NCI-H1417 treated with DMSO at 0.1 percent for 48 hours (cell line): ENCODE results near the gene REG3G.

Experiments
- DNase-seq: peaks from one replicate; lab custom pipeline; 2025; lab: John Stamatoyannopoulos, UW

Gene REG3G

DNA sequence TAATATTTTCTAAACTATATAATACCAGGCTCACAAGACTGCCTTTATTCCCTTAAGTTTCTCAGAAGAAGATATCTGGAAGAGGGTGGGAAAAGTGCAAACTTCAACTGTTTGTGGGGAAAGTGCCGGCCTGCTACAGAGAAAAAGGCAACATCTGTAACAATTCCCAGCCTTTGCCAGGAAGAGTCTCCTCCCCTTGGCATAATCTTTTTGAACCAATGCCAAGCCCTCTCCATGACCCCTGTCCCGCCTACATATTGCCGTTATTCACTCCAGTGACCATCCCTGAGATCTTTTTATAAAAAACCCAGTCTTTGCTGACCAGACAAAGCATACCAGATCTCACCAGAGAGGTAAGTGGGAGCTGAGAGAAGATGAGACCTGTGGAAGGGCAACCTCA is at the start of gene REG3G:
Gene REG3G, plus strand, starts transcription at position 282 of the 400 bp plus-strand sequence. CDS start 392 bp downstream, outside the sequence.
- no peak for DNase-seq

DNA sequence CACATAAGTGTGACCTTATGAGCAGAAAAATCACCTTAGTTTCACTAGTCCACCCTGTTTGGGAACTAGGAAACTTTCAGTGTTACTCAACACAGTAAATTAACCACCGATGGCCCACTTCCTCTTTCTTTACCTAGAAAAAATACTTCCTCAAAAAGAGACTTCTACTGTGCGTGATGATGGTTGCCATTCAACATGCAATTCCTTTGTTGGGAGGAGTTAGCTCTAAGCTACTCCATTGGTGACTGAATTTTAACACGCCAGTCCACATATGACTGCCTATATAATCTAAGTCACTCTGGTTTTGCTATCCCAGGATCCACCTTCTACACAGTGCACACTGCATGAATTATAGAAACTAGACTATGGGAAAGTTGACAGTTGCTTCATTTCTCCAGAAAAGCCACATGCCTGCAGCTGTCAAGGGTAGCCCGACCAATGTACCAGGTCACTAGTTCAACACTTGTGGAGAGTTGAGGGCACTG is 47.8 kb upstream of the REG3G start:
- DNase-seq: no peak

DNA sequence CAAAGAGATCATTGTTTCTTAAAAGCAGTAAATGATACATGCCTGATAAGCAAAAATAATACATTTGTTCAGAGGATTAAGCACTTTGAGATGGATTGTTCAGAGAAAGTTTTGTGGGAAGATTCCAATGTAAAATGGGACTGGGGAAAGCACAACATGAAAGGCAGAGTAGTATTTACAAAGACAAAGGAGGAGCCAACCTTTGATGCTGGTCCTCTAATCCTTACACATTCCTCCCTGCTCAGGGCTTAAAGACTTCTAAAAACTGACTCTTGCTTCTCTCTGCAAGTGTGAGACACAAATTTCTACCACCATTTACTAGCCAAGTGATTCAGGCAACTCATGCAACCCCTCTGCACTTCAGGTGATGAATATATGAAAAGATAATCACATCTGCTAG is 47.2 kb upstream of the REG3G start:
- no peak for DNase-seq

DNA sequence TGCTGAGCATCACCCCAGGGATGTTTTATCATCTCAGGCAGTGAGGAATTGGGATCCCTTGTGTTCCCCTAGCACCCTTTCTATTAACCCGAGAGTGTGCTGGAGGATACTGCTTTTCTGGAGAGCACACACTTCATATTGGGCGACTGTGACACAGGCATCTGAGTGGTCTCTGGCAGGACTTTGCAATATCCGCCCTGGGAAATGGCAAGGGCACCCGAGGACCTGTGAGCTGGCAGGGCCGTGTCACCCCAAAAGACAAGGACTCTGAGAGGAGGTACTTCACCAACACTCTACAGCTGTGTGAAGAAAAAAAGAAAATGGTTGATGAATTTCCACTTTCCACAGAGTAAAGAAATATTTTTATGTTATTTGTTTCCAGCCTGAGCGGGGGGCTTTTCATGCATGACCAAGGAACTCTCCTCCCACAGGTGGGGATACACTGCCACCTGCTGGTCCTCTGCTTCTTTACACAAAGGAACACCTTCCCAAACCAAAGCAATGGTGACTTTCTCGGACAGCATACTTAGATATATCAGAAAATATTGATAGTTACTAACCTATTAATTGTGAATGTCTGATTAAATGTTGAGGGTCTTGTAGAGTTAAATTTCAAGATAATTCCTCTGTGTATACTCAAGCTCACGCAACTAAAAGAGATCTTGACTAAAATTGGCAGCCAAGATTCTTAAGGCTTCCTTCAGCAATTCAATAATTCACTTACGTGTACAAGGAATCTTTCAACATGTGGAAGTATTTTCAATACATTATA is 45.9 kb upstream of the REG3G start:
- no peak for DNase-seq

DNA sequence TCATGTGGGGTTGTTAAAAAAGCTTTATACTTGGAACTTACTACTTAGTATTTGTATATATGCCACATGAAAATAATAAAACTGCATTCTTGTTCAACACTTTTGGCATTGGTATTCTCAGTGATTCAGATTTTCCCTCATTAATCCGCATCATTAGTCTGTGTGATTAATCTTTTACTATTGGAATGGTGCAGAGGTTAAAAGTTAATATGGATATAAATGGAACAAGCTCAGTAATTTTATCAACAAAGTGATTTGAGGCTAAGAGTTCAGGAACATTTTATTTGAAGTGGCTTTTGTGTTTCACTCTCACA is 45.4 kb upstream of the REG3G start:
- no peak for DNase-seq

DNA sequence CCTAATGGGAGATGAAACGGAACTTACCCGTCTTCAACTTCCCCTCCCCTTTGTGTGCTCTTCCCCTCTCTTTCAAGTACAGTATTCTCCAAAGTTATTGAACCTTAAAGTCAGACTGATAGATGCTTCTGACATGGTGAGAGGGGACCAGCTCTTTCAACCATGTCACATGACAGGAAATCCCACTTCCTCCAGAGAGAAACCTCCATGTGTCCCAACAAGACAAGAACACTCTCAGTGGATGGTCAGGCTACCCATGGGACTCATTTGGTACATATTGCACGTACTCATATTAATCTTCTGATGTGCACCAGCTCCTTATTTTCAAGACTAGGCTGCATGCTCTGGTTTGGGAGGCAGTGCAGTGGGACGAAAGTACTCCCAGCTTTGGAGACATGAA is 44.6 kb upstream of the REG3G start:
- no peak for DNase-seq

DNA sequence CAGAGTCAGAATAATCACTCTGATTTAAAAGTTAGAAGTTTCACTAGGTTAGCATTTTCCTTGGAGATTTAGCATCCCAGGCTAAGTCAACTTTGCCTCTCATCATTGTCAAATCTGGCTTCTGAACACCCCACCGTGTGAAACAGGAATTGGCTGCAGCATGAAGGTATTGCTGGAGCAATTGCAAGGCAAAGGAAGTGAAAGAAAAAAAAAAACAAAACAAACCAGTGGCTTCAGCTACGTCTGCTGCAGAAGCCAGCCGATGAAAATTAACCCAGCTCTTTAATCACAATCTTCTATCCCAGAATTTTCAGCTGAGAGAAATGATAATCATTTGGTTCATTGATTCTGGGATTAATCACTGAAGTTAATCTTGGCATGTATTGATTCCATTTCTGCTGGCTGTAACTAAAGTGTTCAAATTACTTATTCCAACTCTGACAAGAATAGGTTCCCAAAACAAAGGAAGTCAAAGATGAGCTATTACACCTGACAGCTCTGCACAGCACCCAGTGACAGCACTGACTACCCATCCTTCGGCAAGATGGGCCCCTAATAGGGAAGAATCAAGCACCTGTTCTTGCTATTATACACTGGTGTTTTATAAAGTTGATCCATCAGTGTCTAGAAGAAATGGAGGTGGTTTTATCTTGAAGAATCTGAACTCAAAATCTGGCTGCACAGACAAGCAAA is 42.7 kb upstream of the REG3G start:
- DNase-seq: no peak

DNA sequence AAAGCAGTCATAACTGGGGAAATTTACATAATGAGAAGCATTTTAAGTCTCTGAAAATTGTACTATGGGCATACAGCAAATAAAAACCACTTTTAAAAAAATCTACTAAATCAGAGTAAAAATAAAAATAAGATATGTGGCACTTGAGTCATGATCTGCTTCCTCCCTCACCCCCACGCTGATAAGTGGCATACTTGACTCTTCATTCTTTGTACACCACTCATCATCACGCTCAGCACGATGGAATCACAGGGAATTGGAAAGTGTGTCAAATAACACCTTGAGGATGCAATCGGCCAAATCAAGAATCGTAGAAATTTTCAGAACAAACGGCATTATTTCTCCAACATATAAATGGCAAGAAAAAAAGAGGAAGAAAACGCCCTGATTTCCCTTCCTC is 41.1 kb upstream of the REG3G start:
- DNase-seq: no peak

DNA sequence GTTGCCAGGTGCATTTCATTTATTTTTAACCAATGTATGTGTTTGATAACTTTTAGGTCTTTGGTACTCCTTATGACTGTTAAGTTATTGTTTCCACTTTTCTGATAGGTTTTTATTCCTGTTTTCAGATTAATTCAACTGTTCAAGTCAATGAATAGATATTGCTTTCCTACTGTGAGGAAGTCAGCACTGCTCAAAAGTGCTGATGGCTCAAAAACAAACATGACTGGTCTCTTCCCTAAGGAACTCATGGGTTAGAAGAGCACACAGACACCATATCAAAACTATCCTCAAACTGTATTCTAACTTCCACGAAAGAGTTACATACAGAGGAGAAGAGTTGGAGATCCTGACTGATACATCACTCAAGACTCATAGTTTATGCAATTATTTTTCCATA is 39.9 kb upstream of the REG3G start:
- no peak for DNase-seq

DNA sequence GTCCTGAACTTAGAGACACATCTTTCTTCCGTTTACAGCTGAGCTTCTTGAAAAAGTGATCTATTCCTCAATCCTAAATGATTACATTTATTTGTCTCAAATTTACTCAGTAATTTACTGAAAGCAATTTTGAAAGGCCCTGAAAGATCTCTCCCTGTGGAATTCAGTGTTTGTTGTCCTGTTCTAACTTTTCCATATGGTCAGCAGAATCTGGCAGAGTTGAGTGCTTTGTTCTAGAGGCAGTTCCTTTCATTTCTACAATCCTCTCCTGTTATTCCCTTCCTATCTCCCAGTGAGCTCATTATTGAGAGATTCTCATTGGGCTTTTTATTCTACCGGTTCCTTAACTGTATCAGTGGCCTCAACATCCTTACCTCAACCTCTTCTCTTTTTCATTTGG is 36.5 kb upstream of the REG3G start:
- DNase-seq: no peak

DNA sequence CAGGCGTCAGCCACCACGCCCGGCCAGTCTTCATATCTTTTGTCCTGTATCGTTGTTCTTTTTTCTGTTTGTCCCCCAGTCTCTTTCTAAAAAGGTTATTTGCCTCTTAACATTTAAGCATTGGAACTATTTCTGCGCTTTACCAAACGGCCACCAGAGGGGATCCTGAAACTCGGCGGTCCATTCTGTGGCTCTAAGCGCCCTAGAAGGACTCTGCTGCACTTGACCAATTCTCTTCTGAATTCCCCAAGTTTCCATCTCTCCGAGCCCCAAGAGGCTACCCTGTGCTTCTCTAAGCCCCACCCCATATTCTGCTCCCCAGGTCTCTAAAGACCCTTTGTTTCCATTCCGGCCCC is 33.1 kb upstream of the REG3G start:
- DNase-seq: no peak

DNA sequence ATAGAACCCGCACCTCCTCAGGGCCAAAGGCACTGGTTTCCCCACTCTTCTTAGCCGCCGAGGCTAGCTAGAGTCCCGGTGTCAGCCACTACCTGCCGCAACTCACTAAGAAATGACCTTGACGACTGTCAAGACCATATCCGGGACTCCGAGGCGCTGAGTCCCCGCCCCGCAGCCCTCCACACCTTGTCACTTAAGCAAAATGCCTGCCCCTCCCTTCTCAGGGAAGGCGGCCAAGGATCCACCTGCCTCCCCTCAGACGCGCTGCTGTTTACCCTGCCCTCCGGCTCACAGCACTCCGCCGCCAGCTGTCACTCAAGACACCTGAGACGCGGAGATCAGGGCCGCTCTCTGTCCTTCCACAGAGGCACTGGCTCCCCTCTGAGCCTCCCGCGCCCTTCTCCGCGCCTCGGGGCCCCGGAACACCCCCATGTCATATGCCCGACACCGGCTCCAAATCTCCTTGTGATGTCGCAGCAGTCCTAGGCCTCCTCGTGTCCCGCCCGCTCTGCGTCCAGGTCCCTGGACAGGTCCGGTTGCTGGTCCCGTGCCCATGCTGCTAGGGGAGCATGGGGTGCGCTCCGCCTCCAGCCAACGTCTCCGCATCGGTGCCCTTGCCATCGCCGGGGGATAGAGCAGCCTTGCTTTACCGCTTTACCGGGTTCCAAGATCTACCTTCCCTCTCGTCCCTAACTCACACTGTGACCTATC is 32.5 kb upstream of the REG3G start:
- DNase-seq: no peak

DNA sequence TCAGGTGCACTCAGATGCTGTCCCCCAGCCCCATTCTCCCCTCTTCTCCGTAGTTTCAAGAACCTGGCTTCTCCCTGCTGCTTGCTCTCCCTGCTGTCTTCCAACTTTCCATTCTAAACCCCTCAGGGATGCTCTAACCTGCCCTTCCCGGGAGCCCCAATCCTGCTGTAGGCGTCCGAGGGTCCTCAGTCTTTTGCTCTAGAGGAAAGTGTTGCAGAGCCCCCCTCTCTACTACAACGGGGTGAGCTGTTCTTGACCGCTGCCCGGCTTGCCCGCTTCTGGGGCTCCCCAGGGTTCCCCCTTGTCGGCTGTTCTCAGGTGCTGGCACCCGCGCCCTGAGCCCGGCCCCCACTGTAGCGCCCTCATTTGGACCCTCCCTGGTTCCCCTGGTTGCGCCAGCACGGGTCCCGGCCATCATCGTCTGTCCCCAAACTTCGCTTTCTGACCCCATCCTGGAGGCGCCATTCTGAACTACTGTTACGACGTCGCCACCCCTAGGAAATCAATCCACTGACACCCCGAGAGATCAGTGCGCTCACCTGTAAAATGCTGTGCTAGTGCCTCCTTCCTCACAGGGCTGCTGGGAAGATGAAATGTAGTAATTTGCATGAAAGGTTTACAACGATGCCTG is 31.9 kb upstream of the REG3G start:
- no peak for DNase-seq

DNA sequence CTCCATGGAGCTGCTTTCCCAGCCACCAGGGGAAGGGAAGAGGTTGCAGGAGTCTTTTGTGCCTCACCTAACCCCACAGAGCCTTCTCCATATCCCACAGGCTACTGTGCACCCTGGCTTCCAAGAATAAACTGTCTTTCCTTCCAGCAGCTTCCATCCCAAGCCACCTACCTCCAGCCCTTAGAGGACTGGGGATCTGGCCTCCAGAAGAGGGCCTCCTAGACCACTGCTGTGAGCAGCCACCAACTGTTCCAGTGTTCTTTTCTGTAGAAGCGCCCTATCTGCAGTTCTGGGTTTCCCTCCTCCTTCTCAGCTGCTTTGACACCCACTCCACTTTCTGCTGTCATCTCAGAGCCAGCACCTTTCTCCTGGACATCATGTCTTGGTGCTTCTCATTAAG is 30.7 kb upstream of the REG3G start:
- no peak for DNase-seq

DNA sequence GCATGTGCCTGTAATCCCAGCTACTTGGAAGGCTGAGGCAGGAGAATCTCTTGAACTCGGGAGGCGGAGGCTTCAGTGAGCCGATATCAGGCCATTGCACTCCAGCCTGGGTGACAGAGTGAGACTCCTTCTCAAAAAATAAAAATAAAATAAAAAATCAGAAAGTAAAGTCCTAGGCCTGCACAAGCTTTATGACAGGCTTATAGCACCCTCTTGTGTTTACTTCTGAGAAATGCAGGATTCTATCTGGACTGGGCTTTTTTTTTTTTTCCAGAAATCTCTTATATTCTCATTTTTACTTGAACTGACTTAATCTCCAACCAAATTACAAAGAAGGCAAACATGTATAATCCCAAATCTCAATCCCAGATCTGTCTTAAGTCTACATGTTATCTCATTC is 26.1 kb upstream of the REG3G start:
- DNase-seq: no peak

DNA sequence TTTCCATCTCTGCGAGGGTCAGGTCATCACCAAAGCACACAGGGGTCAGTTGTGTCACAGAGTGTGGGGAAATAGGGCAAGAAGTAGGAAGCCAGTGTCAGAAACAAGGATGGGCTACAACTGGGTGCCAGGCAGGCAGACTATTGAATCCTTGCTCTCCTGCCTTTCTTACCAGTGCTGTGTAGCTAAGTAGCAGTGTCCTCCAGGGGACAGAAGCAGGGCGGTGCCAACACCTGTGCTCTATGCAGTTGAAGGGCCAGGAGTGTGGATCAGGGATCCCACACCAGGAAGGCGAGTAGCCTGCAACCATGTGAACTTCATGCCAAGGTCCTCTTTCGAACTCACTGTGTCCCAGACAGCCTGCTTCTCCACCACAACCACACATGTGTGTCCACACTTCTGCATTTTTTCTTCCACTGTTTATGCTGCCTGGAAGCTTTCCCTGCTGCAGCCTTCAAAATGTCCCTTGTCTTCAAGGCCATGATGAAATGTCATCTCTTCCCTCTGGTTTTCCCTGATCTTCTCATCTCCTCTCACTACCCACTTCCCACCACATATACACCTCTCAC is 25.4 kb upstream of the REG3G start:
- DNase-seq: no peak

DNA sequence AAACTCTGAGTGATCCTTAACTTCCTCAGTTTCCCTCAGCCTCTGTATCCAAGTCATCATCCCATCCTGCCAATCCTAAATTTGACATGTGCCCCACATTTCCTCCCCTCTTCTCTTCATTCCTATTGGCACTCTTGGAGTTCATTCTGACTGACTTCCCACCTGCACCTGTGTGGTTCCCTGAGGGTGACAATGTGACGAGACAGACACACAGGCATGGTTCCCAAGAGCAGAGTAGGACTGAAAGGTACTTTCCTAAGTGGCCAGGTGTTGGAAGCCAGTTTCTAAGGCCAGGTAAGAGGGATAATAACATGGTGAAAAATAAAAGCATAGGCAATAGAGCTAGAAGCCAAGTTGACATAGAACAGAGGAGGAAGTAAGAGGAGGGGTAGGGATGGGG is 24.2 kb upstream of the REG3G start:
- DNase-seq: no peak

DNA sequence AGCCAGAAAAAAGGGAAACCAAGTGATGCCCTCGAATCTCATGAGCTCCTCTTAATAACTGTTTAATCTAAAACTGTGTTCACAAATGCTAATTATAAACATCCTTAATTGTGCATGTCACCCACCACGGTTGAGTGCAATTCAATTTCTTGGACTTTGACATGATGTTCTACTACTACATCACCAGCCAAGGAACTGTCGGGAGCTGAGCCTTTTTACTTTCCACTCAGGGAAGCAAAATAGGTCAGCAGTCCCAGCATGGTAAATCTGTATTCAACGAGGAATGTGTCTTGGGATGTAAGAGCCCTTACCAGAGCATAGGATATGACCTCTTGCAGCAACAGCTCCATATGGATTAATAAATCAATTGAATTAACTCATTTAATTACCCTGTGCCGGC is 20.8 kb upstream of the REG3G start:
- DNase-seq: no peak

DNA sequence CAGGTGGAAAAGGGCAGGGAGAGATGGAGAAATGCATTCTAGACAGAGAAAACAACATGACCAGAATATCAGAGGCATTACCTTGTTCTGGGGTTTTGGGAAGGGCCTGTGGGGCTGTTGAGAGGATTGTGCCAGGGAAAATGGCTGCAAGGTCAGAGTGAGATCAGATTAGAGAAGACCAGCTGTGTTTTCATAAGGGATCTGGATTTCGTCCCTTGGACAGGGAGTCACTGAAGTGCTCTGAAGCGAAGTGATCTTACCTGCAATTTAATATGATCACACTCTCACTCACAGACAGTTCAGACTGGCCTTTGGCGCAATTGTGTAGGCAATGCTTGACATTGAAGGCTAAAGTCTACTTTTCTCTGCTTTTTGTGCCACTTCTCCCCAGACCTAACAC is 20.3 kb upstream of the REG3G start:
- no peak for DNase-seq

DNA sequence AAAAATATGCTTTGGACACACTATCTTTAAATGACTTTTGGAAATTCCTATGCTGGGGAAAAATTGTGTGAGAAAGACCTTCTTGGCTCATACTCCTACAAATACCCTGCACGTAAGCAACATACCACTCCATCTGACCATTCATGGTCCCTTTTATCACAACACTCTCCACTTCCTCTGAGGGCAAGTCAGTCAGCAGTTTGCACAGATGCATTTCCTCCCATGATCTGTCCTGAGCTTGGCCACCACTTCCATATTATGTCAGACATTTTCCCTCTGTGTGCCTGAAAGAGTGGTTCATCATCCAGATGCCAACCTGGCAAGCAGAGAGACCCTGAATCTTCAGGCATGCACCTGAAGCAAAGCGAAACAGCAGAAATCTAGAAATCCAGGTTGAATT is 16.1 kb upstream of the REG3G start:
- no peak for DNase-seq

DNA sequence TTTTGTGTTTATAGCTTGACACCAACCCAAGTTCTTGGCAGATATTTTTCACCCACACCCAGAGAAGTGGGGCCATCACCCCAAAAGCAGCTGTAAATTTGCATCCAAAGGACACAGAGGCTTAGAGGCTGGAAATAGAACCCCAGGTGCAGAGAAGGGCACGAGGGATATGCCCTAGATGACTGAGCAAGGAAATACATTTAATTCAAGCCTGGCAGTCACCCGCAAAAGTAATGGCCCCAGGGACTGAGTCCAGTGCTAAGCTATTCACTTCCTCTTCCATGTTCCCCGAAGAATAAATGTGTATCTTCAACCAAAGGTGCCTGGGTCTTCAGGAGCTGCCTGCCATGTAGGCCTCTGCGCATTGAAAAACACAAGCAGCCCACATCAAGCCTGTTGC is 14.0 kb upstream of the REG3G start:
- no peak for DNase-seq

DNA sequence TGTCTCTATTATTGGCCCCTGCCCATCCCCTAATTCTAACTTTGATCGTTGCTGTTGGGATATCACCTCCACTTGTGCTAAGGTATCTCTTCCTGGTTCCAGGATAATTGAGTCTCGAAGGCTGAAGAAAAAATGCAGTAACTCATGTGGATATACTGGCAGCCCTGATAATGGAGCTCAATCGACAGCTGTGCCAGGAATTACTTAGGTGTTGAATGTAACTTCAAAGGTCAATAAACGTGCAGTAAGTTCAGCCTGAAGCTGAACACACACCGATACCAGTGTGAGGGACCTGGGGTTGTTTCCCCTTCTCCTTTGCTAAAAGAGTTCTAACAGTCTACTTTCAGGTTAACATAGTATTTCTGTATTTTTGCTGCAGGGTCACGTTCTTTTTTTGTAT is 11.9 kb upstream of the REG3G start:
- DNase-seq: no peak

DNA sequence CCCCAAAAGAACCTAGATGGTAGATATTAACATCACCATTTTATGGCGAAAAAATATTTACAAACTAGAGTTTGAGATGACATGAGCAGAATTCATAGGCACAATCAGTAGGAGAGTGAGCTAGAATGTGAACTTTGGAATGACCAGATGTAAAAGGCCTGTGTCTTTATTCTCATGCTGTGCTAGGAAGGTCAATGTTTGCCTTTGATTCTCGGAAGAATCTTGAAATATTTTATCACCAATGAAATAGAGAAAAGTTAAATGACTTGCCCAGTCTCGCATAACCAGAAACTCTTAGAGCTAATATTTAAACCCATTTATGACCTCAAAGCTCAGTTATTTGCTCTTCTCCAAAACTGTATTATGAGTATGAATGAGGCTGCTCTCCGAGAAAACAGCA is 9.2 kb upstream of the REG3G start:
- DNase-seq: no peak
